Measurements from ENCODE around the gene AMD1.
"Not testable (repeated sequence)": the region's sequence is repeated elsewhere in the genome, so short reads cannot be mapped to it uniquely, and the experiment has no call there.

The AMD1 gene

GRCh38 chr6:110877569-110877968 is 3.0 kb downstream of the AMD1 start:
- no peak for DNase-seq (ENCODE audit: low read depth in 2 of 3, low spot score in 1 of 3)

DNA sequence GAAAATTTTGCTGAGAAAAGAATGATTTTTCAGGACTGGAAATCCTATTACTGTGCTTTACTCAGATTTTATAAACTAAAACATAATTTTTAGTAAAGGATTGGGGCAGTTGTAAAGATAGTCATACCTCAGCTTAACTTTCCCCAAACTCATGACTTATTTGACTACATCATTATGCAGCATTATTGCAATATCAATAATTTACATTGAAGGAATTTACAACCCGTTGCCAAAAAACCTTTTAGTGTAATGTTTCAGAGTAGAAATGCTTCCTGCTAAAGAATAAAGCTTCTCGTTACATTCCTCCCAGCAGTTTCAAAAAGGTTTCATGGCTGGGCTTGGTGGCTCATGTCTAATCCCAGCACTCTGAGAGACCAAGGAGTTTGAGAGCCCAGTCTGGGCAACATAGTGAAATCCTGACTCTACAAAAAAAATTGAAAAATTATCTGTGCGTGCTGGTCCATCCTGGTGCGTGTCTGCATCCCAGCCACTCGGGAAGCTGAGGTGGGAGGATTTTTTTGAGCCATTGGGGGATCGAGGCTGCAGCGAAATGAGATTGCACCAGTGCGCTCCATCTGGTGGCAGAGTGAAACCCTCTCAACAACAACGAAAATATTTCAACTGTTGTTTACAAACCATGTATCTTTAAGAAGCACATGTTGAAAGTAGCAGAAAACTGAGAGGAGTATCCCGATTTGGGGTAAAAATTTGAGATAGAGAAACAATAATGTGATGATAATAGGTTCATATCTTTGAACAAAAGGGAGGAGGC is 4.4 kb downstream of the AMD1 start:
- no peak for DNase-seq (ENCODE audit: low read depth in 2 of 3, low spot score in 1 of 3)

GRCh38 chr6:110880651-110881050 is 6.1 kb downstream of the AMD1 start:
- no peak for DNase-seq (ENCODE audit: low read depth in 2 of 3, low spot score in 1 of 3)

- DNase-seq (ENCODE audit: low read depth in 2 of 3, low spot score in 1 of 3): no peak
Measured at GRCh38 chr6:110881546-110882273, 7.1 kb downstream of the AMD1 start.

DNA sequence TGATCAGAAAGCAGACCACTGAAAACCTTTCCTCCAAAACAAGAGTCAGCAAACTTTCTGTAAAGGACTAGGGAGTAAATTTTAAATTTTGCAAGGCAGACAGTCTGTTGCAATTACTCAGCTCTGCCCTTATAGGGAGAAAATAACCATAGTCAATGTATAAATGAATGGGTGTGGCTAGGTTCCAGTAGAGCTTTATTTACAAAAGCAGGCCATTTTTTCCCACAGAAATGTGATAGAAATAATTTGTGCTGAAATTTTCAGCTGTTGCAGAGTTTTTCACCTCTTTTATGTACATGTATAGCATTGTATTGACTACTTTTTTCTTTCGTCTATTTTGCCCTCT is 7.7 kb downstream of the AMD1 start:
- DNase-seq (ENCODE audit: low read depth in 2 of 3, low spot score in 1 of 3): no peak

DNA sequence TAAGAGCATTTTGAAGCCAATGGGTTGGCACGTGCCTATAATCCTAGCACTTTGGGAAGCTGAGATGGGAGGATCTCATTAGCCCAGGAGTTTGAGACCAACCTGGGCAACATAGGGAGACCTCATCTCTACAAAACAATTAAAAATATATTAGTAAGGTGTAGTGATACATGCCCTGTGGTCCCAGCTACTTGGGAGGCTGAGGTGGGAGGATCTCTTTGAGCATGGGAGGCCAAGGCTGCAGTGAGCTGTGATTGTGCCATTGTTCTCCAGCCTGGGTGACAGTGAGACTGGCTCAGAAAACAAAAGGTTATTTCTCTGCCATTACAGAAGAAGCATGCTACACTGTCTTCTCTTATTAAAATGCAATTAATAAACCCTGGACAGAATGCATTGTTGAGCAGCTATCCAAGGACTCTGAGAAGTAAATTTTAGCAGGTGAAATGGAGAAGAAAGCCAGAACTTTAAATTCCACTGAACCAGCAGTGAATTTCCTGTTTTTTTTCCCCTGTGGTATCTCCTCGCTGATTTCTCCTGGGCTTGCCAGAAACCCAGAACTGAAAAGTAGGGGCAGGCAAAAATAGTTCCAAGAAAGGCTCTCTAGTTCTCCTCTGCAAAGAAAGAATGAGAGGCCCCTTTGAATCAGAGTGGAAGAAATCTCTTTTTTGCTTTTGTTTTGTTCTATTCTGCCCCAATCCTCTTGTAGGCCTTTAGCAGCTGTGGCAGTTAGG is 8.4 kb downstream of the AMD1 start:
- no peak for DNase-seq (ENCODE audit: low read depth in 2 of 3, low spot score in 1 of 3)

- DNase-seq (ENCODE audit: low read depth in 2 of 3, low spot score in 1 of 3): no peak
Measured at GRCh38 chr6:110884321-110884720, 9.7 kb downstream of the AMD1 start.

DNA sequence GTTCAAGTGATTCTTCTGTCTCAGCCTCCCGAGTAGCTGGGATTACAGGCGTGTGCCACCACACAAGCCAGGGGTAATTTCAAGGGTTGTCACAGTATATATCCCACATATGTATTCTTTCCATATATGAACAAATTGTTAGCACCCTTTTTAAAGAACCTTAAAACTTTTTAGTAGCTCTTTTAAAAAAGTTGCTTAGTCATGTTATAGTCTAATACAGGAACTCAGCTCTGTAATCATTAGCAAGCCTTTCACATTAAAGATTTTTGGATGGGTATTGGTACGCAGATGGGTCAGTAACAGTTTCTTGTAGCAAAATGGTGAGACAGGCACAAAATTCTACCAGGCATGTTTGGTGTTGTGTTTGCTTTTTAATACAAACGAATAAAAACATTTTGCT is 10.9 kb downstream of the AMD1 start:
- no peak for DNase-seq (ENCODE audit: low read depth in 2 of 3, low spot score in 1 of 3)

DNA sequence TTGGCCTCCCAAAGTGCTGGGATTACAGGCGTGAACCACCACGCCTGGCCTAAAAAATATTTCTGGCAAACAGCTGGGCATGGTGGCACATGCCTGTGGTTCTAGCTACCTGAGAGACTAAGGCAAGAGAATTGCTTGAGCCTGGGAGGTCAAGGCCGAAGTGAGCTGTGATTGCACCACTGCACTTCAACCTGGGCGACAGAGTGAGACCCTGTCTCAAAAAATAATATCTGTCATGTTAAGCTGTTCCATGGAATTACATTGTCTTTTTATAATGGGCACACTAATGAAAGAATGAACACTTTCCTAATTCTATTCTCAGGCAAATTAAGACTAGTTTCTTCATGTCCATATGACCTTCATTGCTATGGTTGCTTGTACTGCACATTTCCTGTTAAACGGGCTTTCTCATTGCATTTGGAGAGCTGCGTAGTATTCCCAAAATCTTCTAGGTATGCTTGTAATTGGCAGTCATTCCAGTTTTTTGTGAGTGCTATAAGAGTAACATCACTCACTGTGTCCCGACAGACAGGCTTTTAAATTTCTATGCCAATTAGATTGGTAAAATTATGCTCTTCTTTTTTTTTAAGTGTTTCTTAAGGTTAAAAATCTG is 12.1 kb downstream of the AMD1 start:
- DNase-seq (ENCODE audit: low read depth in 2 of 3, low spot score in 1 of 3): no peak

DNA sequence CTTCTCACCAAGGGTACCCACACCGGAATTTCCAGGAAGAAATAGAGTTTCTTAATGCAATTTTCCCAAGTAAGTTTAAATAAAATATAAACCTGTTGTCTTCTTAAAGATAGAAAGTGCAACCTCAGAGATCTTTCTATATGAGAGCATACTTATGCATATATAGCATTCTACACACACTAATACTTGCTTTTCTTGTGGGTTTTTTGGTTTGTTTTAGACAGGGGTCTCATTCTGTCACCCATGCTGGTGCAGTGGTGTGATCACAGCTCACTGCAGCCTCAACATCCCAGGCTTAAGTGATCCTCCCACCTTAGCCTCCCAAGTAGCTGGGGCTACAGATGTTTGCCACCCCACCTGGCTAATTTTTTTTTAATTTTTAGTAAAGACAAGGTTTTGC is 15.7 kb downstream of the AMD1 start:
- no peak for DNase-seq (ENCODE audit: low read depth in 2 of 3, low spot score in 1 of 3)

DNA sequence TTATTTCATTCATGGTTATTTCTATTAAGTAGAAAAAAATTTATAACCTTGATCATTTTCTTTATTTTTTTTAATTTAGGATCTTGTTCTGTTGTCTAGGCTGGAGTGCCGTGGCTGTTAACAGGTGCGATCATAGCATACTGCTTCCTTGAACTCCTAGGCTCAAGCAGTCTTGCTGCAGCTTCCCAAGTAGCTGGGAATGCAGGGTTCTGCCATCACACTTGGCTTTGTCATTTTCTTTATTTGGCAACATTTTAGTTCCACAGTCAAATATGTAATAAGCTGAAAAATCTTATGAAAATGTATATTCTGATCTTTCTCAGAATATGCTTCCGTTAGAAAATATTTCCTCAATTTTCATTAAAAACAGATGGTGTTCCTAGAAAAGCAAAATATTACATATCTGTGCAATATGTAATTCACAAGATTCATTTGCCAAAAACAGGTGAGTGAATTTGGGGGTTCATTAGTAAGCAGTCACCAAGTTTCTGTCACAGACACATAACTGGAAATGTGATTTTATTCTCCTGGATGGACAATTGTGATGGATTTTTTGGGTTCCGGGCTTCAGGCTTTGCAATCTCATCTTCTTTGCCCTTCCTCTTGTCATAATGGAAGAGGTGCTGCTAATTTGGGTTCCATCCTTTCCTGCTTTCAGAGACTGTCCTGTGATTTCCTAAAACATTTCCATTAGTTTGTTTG is 21.5 kb downstream of the AMD1 start:
- no peak for DNase-seq (ENCODE audit: low read depth in 2 of 3, low spot score in 1 of 3)

- no peak for DNase-seq (ENCODE audit: low read depth in 2 of 3, low spot score in 1 of 3)
Measured at GRCh38 chr6:110897433-110897832, 22.8 kb downstream of the AMD1 start.

DNA sequence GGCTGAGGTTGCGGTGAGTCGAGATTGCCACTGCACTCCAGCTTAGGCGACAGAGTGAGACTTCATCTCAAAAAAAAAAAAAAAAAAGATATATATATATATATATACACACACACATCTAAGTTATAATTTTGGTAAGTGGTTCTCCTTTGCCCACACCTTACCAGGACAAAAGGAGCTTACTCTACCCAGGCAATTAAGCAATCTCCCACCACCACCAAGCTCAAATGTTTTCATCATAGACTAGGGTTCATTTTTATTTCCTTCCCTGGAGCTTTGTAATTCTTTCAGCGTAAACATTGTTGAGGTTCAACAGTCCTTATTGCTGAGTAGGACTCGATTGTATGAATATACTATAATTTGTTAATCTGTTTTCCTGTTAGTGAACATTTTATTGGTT is 23.5 kb downstream of the AMD1 start:
- no peak for DNase-seq (ENCODE audit: low read depth in 2 of 3, low spot score in 1 of 3)

DNA sequence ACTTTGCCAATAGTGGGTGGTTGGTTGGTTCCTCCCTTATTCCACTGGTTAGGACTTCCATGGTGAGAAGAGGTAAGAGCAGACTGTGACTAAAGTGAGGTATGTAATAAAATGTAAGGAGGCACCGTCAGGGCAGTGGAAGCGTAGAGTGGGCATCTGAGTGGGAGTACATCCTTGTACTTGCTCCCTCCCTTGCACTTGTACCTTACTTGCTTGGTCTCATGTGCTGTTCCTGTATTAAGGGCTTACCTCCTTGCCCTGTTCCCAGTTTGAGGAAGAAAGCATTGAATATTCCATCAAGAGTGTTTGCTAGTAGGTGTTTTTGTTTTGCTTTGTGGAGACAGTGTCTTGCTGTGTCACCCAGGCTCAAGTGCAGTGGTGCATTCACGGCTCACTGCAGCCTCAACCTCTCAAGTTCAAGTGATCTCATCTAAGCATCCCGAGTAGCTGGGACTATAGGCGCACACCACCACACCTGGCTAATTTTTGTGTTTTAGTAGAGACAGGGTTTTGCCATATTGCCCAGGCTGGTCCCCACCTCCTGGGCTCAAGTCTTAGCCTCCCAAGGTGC is 25.5 kb downstream of the AMD1 start:
- no peak for DNase-seq (ENCODE audit: low read depth in 2 of 3, low spot score in 1 of 3)

DNA sequence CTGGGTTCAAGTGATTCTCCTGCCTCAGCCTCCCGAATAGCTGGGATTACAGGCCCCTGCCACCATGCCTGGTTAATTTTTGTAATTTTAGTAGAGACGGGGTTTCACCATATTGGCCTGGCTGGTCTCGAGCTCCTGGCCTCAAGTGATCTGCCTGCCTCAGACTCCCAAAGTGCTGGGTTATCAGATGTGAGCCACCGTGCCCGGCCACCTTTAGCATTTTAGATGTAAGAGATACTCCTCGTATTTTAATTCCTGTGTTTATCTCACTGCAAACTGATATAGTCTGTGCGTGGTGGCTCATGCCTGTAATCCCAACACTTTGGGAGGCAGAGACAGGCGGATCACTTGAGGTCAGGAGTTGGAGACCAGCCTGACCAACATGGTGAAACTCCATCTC is 27.0 kb downstream of the AMD1 start:
- not testable (repeated sequence) for DNase-seq (ENCODE audit: low read depth in 2 of 3, low spot score in 1 of 3)

DNA sequence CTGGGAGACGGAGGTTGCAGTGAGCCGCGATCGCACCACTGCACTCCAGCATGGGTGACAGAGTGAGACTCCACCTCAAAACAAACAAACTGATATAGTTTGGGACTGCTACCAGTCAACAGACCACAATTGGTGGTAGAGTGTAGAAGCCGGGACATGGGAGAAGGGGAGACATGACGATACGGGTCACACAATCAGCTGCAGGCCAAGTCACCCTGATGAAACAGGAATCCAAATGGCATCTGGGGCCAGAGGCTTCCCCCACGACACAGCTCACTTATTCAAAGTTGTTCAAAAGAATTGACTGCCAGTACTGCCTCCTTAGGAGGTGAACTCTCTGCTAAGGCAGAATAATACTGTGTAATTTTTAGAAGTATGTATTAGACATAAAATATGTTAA is 27.5 kb downstream of the AMD1 start:
- DNase-seq (ENCODE audit: low read depth in 2 of 3, low spot score in 1 of 3): no peak

- DNase-seq (ENCODE audit: low read depth in 2 of 3, low spot score in 1 of 3): not testable (repeated sequence)
Measured at GRCh38 chr6:110906273-110906672, 31.7 kb downstream of the AMD1 start.

DNA sequence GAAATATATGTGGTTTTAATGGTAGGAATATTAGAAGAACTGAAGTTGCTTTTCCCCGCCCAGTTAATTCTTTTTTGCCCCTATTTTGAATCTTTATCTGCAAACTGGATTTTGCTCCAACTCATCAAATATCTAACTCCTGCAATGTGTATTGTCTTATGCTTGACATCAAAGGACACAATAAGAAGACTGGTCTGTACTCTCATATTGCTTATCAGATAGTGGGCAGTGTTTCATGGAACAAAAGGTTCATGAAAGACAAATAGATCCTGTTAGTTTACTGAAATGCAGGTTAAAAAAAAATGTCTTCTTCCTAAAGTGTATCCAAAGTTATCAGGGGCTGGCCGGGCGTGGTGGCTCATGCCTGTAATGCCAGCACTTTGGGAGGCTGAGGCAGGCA is 56.2 kb downstream of the AMD1 start:
- no peak for DNase-seq (ENCODE audit: low read depth in 2 of 3, low spot score in 1 of 3)

- DNase-seq (ENCODE audit: low read depth in 2 of 3, low spot score in 1 of 3): no peak
Measured at GRCh38 chr6:110933912-110934311, 59.3 kb downstream of the AMD1 start.

GRCh38 chr6:110934381-110934898 is 59.9 kb downstream of the AMD1 start:
- no peak for DNase-seq (ENCODE audit: low read depth in 2 of 3, low spot score in 1 of 3)

- no peak for DNase-seq (ENCODE audit: low read depth in 2 of 3, low spot score in 1 of 3)
Measured at GRCh38 chr6:110935171-110935570, 60.6 kb downstream of the AMD1 start.

Data from stimulated activated CD4-positive, alpha-beta T cell treated with anti-CD3 and anti-CD28 coated beads, Interleukin-12 subunit alpha, Interleukin-12 subunit beta, amount 100 ng/mL, for 48 hours (primary cell).